B cell (primary cell): ENCODE results near the gene KCNJ8. TPM values are rescaled to one million over a fixed set of nuclear protein-coding genes. Genes with fewer than 3 reads are reported as not detected.

Experiments used
- ATAC-seq: fragments of 200-7000 bp; cut with Tn5 transposase; one replicate; pipeline ENCODE4 v1.10.0; 2021; ENCODE audit warnings: low read depth, mild to moderate bottlenecking, moderate number of reproducible peaks, moderate library complexity
- CTCF ChIA-PET: fragments of 350-600 bp; sonication (Branson Sonifier 250); formaldehyde crosslinking; loops from one replicate; lab custom pipeline; 2021; ENCODE audit warnings: antibody characterized with exemption, inconsistent platforms; lab: Charles Lee
- POLR2A ChIA-PET: fragments of 350-600 bp; sonication (Branson Sonifier 250); formaldehyde crosslinking; loops from one replicate; lab custom pipeline; 2021; ENCODE audit warnings: antibody characterized with exemption; lab: Charles Lee
- DNase-seq: peaks from one replicate; pipeline ENCODE4 v3.0.0; 2013
- H2AFZ ChIP-seq: 2 replicates; pipeline ENCODE4 v1.6.1; 2012; ENCODE audit warnings: mild to moderate bottlenecking, low read depth, low read length; ENCODE audit not compliant: insufficient read depth, poor library complexity, severe bottlenecking
- H3K27ac ChIP-seq, 2 donors: 1 replicate in 1 of 2; 2 replicates in 1 of 2; pipeline ENCODE4 v1.5.1; 2012 to 2013; ENCODE audit warnings: low read length in 2 of 2, mild to moderate bottlenecking in 2 of 2, moderate library complexity in 1 of 2
- H3K27me3 ChIP-seq, 4 experiments: fragments of 200-600 bp in 1 of 4; sonication (generic) in 1 of 4; replicated peaks in 1 of 4; 1 replicate in 2 of 4; 2 replicates in 2 of 4; pipeline versions ENCODE4 v1.6.1 to v1.7.0; 2013 to 2016; ENCODE audit warnings: low read length in 3 of 4, mild to moderate bottlenecking in 2 of 4, mixed read lengths in 1 of 4, moderate library complexity in 1 of 4; ENCODE audit not compliant: insufficient read depth in 4 of 4, control insufficient read depth in 3 of 4; ENCODE audit errors: control extremely low read depth in 1 of 4
- H3K36me3 ChIP-seq, 2 experiments: replicated peaks in 1 of 2; 1 replicate in 1 of 2; 2 replicates in 1 of 2; pipeline versions ENCODE4 v1.6.1 to v1.7.1; 2013; ENCODE audit warnings: low read length in 1 of 2; ENCODE audit not compliant: insufficient read depth in 2 of 2, control insufficient read depth in 1 of 2; ENCODE audit errors: control extremely low read depth in 1 of 2, extremely low read depth in 1 of 2
- H3K4me1 ChIP-seq, 2 donors: fragments of 200-600 bp in 1 of 2; sonication (generic) in 1 of 2; 1 replicate in 1 of 2; 2 replicates in 1 of 2; pipeline versions ENCODE4 v1.5.1 to v1.6.1; 2013 to 2017; ENCODE audit warnings: low read length in 2 of 2; ENCODE audit not compliant: control insufficient read depth in 2 of 2, insufficient read depth in 2 of 2
- H3K4me2 ChIP-seq: replicated peaks from 2 replicates; pipeline ENCODE3; 2012; ENCODE audit warnings: mild to moderate bottlenecking, low read depth, low read length; ENCODE audit not compliant: poor library complexity, severe bottlenecking
- H3K4me3 ChIP-seq, 5 experiments: fragments of 200-600 bp in 1 of 5; sonication (generic) in 1 of 5; 1 replicate in 3 of 5; 2 replicates in 2 of 5; pipeline versions ENCODE4 v1.5.1 to v1.7.0; 2011 to 2016; ENCODE audit warnings: low read length in 4 of 5, mild to moderate bottlenecking in 4 of 5, low read depth in 2 of 5, control low read depth in 1 of 5, moderate library complexity in 1 of 5; ENCODE audit not compliant: insufficient read depth in 1 of 5; ENCODE audit errors: control extremely low read depth in 1 of 5, extremely low read depth in 1 of 5
- H3K79me2 ChIP-seq: fragments of 200-600 bp; sonication (generic); one replicate; pipeline ENCODE4 v1.6.0; 2016; ENCODE audit warnings: low read length; ENCODE audit not compliant: control insufficient read depth, insufficient read depth
- H3K9ac ChIP-seq: fragments of 200-600 bp; sonication (generic); 2 replicates; pipeline ENCODE4 v1.6.1; 2017; ENCODE audit warnings: mild to moderate bottlenecking, low read length, moderate library complexity
- H3K9me3 ChIP-seq, 3 donors: one replicate each; pipeline versions ENCODE4 v1.6.1 to v1.7.1; 2013; ENCODE audit warnings: low read length in 2 of 3; ENCODE audit not compliant: control insufficient read depth in 2 of 3, insufficient read depth in 1 of 3; ENCODE audit errors: control extremely low read depth in 1 of 3
- H4K20me1 ChIP-seq: 2 replicates; pipeline ENCODE4 v1.6.0; 2012; ENCODE audit warnings: mild to moderate bottlenecking, low read length; ENCODE audit not compliant: insufficient read depth, control insufficient read depth, poor library complexity, severe bottlenecking
- H3K27ac Mint-ChIP-seq: one replicate; pipeline ENCODE4 v1.8.0; 2021; ENCODE audit warnings: mixed read lengths
- H3K27me3 Mint-ChIP-seq: one replicate; pipeline ENCODE4 v1.8.0; 2021; ENCODE audit warnings: mixed read lengths
- H3K4me1 Mint-ChIP-seq: one replicate; pipeline ENCODE4 v1.8.0; 2021; ENCODE audit warnings: mixed read lengths
- H3K4me3 Mint-ChIP-seq: one replicate; pipeline ENCODE4 v1.8.0; 2021; ENCODE audit warnings: mixed read lengths
- H3K9me3 Mint-ChIP-seq: one replicate; pipeline ENCODE4 v1.8.0; 2022; ENCODE audit warnings: mixed read lengths; ENCODE audit not compliant: insufficient read depth
- EZH2 ChIP-seq: IDR thresholded peaks from 2 replicates; pipeline ENCODE4 v1.6.1; 2012; ENCODE audit warnings: borderline replicate concordance, low read depth, mild to moderate bottlenecking, moderate library complexity, low read length; ENCODE audit not compliant: insufficient read depth, poor library complexity, severe bottlenecking
- whole genome bisulfite sequencing: methylation state at CpG from one replicate; pipeline ENCODE4 v1.1.5; 2013; ENCODE audit warnings: missing lambda C conversion rate; ENCODE audit not compliant: insufficient coverage; 5-methylcytosine and 5-hydroxymethylcytosine counted together
- intact Hi-C: fragments of 100-400 bp; cut with micrococcal nuclease; formaldehyde crosslinking; loops from one replicate; pipeline ENCODE4 v1.10.0; 2022
- polyA plus RNA-seq: library from polyadenylated mRNA; depleted of rRNA; stranded (reverse); fragments of >200 nt; gene quantifications from 2 replicates; pipeline ENCODE4 v1.2.3, GENCODE V29; 2012
- total RNA-seq, 2 donors: library from RNA; stranded (reverse); fragments of 120-200 nt in 1 of 2; gene quantifications; 1 replicate in 1 of 2; 2 replicates in 1 of 2; pipeline versions ENCODE4 v1.2.3 to v1.2.4, GENCODE V29; 2013 to 2022
- TF ChIP-seq, protein P1 (sequence below): fragments of 200-600 bp; IDR thresholded peaks from one replicate; pipeline ENCODE4 v1.8.0; 2022; ENCODE audit warnings: antibody characterized with exemption, mild to moderate bottlenecking

The KCNJ8 gene
- total and polyA plus RNA-seq, 2 donors (not counting 1 experiment from before 2014, with no cell fraction given) = not detected

DNA sequence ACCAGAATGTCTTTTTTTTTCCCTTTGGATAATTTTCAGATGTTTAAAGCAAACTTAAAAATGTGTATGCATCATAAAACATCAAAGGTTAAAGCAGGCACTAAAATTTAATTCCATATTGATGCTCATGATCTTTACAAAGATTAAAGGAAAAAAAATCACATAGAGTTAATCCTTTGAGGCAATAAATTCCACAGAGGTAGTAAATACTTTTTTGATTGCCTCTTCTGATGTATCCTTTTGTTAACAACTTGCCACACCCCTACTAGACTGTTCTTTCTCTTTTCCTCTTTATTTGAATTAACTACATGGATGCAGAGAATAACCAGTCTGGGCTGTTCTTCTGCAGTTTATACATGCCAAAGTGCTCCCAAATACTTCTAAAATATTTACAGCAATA, 45.2 kb upstream of the KCNJ8 start:
- no peaks in the 10 kb centered on the region for H3K4me1 ChIP-seq
- H3K27ac ChIP-seq = no peak overlapping the region
- no peaks in the 10 kb centered on the region for H3K79me2 ChIP-seq
- no peaks in the 10 kb centered on the region for H3K27me3 Mint-ChIP-seq
- H3K27me3 ChIP-seq = no peaks in the 10 kb centered on the region
- ChIA-PET CTCF (no interaction called here), POLR2A (no interaction called here)
- H3K4me3 ChIP-seq = no peak overlapping the region
- ATAC-seq (no peak), DNase-seq (no peak)
- H3K4me1 Mint-ChIP-seq = no peaks in the 10 kb centered on the region
- no peak overlapping the region for H3K9ac ChIP-seq
- no peaks in the 10 kb centered on the region for H4K20me1 ChIP-seq
- no peaks in the 10 kb centered on the region for H3K36me3 ChIP-seq
- H3K9me3 ChIP-seq = no peaks in the 10 kb centered on the region
- no peak overlapping the region for H3K27ac Mint-ChIP-seq
- TF ChIP-seq, protein P1, sequence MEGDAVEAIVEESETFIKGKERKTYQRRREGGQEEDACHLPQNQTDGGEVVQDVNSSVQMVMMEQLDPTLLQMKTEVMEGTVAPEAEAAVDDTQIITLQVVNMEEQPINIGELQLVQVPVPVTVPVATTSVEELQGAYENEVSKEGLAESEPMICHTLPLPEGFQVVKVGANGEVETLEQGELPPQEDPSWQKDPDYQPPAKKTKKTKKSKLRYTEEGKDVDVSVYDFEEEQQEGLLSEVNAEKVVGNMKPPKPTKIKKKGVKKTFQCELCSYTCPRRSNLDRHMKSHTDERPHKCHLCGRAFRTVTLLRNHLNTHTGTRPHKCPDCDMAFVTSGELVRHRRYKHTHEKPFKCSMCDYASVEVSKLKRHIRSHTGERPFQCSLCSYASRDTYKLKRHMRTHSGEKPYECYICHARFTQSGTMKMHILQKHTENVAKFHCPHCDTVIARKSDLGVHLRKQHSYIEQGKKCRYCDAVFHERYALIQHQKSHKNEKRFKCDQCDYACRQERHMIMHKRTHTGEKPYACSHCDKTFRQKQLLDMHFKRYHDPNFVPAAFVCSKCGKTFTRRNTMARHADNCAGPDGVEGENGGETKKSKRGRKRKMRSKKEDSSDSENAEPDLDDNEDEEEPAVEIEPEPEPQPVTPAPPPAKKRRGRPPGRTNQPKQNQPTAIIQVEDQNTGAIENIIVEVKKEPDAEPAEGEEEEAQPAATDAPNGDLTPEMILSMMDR = no peak
- no peak for TF ChIP-seq EZH2
- no peak overlapping the region for H3K4me3 Mint-ChIP-seq
- no peak overlapping the region for H2AFZ ChIP-seq
- H3K9me3 Mint-ChIP-seq = no peaks in the 10 kb centered on the region
- intact Hi-C loops = no loop called here
- H3K4me2 ChIP-seq = no peak overlapping the region

DNA sequence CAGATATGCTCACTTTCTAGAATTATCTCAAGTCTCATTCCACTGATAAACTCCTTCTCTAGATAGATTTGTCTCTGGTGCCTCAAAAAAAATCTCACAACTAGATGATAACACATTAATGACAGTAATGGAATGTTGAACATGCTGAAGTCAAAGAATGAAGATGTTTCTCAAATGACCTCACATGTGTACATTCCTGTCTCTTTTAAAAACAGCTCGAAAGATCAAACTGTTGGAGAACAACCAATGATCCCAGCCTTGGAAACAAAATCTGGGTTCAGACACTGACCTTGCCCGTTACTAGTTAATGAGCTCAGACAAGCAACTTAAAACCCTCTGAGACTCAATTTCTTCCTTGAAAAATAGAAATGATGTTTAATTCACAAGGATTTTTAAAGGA, 44.7 kb upstream of the KCNJ8 start:
- H3K9me3 ChIP-seq = no peaks in the 10 kb centered on the region
- Mint-ChIP-seq H3K9me3 (no peaks in the 10 kb centered on the region), H3K4me1 (no peaks in the 10 kb centered on the region), H3K4me3 (no peak overlapping the region), H3K27me3 (no peaks in the 10 kb centered on the region), H3K27ac (no peak overlapping the region)
- no peak overlapping the region for H3K4me3 ChIP-seq
- ChIA-PET POLR2A (no interaction called here), CTCF (no interaction called here)
- WGBS = no CpG with 5 or more reads among the region's 2 CpGs
- no peak overlapping the region for H3K9ac ChIP-seq
- H3K27ac ChIP-seq = no peak overlapping the region
- intact Hi-C loops = no loop called here
- TF ChIP-seq, protein P1 = no peak
- TF ChIP-seq EZH2 = no peak
- DNase-seq = no peak
- no peaks in the 10 kb centered on the region for H4K20me1 ChIP-seq
- no peaks in the 10 kb centered on the region for H3K27me3 ChIP-seq
- no peak overlapping the region for H2AFZ ChIP-seq
- no peaks in the 10 kb centered on the region for H3K4me1 ChIP-seq
- no peaks in the 10 kb centered on the region for H3K79me2 ChIP-seq
- no peak overlapping the region for H3K4me2 ChIP-seq
- ATAC-seq = no peak
- no peaks in the 10 kb centered on the region for H3K36me3 ChIP-seq
